Tibial artery (tissue), 4 donors: ENCODE data around the gene CAP2.
"Not testable (repeated sequence)": the region's sequence is repeated elsewhere in the genome, so short reads cannot be mapped to it uniquely, and the experiment has no call there.

Experiments used
- DNase-seq, 2 donors: peaks; one replicate each; pipeline ENCODE4 v3.0.0-alpha.2; 2019
- H3K27ac ChIP-seq, 2 donors: fragments of 200-600 bp; sonication (generic) in 1 of 2; 1 replicate in 1 of 2; 2 replicates in 1 of 2; pipeline ENCODE4 v1.5.1; 2018 to 2019; ENCODE audit warnings: mild to moderate bottlenecking in 1 of 2
- H3K27me3 ChIP-seq, 2 donors: fragments of 200-600 bp; sonication (generic) in 1 of 2; one replicate each; pipeline versions ENCODE4 v1.5.1 to v1.6.0; 2016 to 2019
- H3K36me3 ChIP-seq, 3 donors: fragments of 200-600 bp; sonication (generic) in 2 of 3; one replicate each; pipeline ENCODE4 v1.5.1; 2016 to 2019; ENCODE audit warnings: mild to moderate bottlenecking in 2 of 3
- H3K4me1 ChIP-seq, 4 donors: fragments of 200-600 bp; sonication (generic) in 2 of 4; 1 replicate in 3 of 4; 2 replicates in 1 of 4; pipeline ENCODE4 v1.5.1; 2016 to 2019
- H3K4me3 ChIP-seq, 2 donors: fragments of 200-600 bp; sonication (generic) in 1 of 2; 1 replicate in 1 of 2; 2 replicates in 1 of 2; pipeline ENCODE4 v1.5.1; 2018 to 2019; ENCODE audit warnings: mild to moderate bottlenecking in 2 of 2
- H3K9me3 ChIP-seq, 3 donors: fragments of 200-600 bp; sonication (generic) in 1 of 3; one replicate each; pipeline ENCODE4 v1.5.1; 2016 to 2019
- CTCF ChIP-seq, 2 experiments: fragments of 200-600 bp in 1 of 2; fragments of 450-650 bp in 1 of 2; IDR thresholded peaks; one replicate each; pipeline ENCODE4 v1.5.1; 2017 to 2019; ENCODE audit warnings: antibody characterized with exemption in 2 of 2, mild to moderate bottlenecking in 1 of 2, moderate library complexity in 1 of 2
- intact Hi-C: fragments of 100-400 bp; cut with DNase I; formaldehyde crosslinking; loops from one replicate; pipeline ENCODE4 v1.15.0; 2023; ENCODE audit warnings: low total_unique reads

The CAP2 gene

GRCh38 chr6:17396256-17396655 lies 2.9 kb downstream of the CAP2 start:
- peak overlapping the region in 1 of 2 donors; percentile 46 for H3K27ac ChIP-seq
- no peaks in the 10 kb centered on the region for H3K27me3 ChIP-seq
- H3K36me3 ChIP-seq = no peaks in the 10 kb centered on the region
- no peak for TF ChIP-seq CTCF (IDR thresholded peaks at IDR 0.05)
- intact Hi-C loops = no loop called here
- H3K4me3 ChIP-seq = no peak overlapping the region
- DNase-seq = no peak
- peaks cover 0 to 39% (median 3%) of the 10 kb centered on the region in 4 donors for H3K4me1 ChIP-seq
- H3K9me3 ChIP-seq = no peaks in the 10 kb centered on the region

- intact Hi-C loops = no loop called here
Observed at GRCh38 chr6:17397764-17398194, 4.4 kb downstream of the CAP2 start.

GRCh38 chr6:17405181-17405943 lies 12.0 kb downstream of the CAP2 start:
- H3K4me1 ChIP-seq = peaks cover 0 to 42% (median 0%) of the 10 kb centered on the region in 4 donors
- H3K9me3 ChIP-seq, DNase-seq, H3K4me3 ChIP-seq, intact Hi-C loops, H3K27me3 ChIP-seq, H3K36me3 ChIP-seq: not testable (repeated sequence)
- peak overlapping the region; percentile 37 to 58 for H3K27ac ChIP-seq

More at GRCh38 chr6:17397764-17398194, 4.4 kb downstream of the CAP2 start:
- no peak overlapping the region for H3K4me3 ChIP-seq
- peaks cover 0 to 34% (median 3%) of the 10 kb centered on the region in 4 donors for H3K4me1 ChIP-seq
- TF ChIP-seq CTCF (IDR thresholded peaks at IDR 0.05) = no peak
- H3K27ac ChIP-seq = no peak overlapping the region
- no peaks in the 10 kb centered on the region for H3K27me3 ChIP-seq
- DNase-seq = no peak
- no peaks in the 10 kb centered on the region for H3K36me3 ChIP-seq
- no peaks in the 10 kb centered on the region for H3K9me3 ChIP-seq

GRCh38 chr6:17405944-17406245 lies 12.5 kb downstream of the CAP2 start:
- H3K27me3 ChIP-seq = no peaks in the 10 kb centered on the region
- no peak for DNase-seq
- H3K36me3 ChIP-seq = no peaks in the 10 kb centered on the region
- H3K27ac ChIP-seq = peak overlapping the region; percentile 37 to 58
- H3K4me3 ChIP-seq = no peak overlapping the region
- no peak for TF ChIP-seq CTCF (IDR thresholded peaks at IDR 0.05)
- intact Hi-C loops = no loop called here
- H3K9me3 ChIP-seq = no peaks in the 10 kb centered on the region
- H3K4me1 ChIP-seq = peaks cover 0 to 42% (median 0%) of the 10 kb centered on the region in 4 donors

- H3K27ac ChIP-seq = peak overlapping the region in 1 of 2 donors; percentile 44
- H3K9me3 ChIP-seq = no peaks in the 10 kb centered on the region
- H3K4me3 ChIP-seq = no peak overlapping the region
- no peaks in the 10 kb centered on the region for H3K27me3 ChIP-seq
- TF ChIP-seq CTCF (IDR thresholded peaks at IDR 0.05) = no peak
- DNase-seq = no peak
- intact Hi-C loops = no loop called here
- H3K36me3 ChIP-seq = no peaks in the 10 kb centered on the region
- peaks cover 0 to 59% (median 7%) of the 10 kb centered on the region in 4 donors for H3K4me1 ChIP-seq
Observed at GRCh38 chr6:17408081-17408480, 14.7 kb downstream of the CAP2 start.

- TF ChIP-seq CTCF (IDR thresholded peaks at IDR 0.05) = no peak
- no peaks in the 10 kb centered on the region for H3K9me3 ChIP-seq
- peaks cover 0 to 64% (median 9%) of the 10 kb centered on the region in 4 donors for H3K4me1 ChIP-seq
- no peak overlapping the region for H3K27ac ChIP-seq
- no peaks in the 10 kb centered on the region for H3K36me3 ChIP-seq
- intact Hi-C loops = no loop called here
- no peak for DNase-seq
- no peaks in the 10 kb centered on the region for H3K27me3 ChIP-seq
- H3K4me3 ChIP-seq = no peak overlapping the region
Observed at GRCh38 chr6:17410281-17410680, 16.9 kb downstream of the CAP2 start.
